UCSD-AML1 (cell line): ENCODE data around the gene AGAP4.
"Not testable (repeated sequence)": the region's sequence is repeated elsewhere in the genome, so short reads cannot be mapped to it uniquely, and the experiment has no call there.

ENCODE experiments used
- DNase-seq: peaks from one replicate; lab custom pipeline; 2025; ENCODE audit not compliant: unreplicated experiment; lab: John Stamatoyannopoulos, UW

Gene AGAP4

GRCh38 chr10:45794761-45795160 lies 52.5 kb downstream of the AGAP4 start:
- DNase-seq: not testable (repeated sequence)

- not testable (repeated sequence) for DNase-seq
These were observed 56.4 kb downstream of the AGAP4 start for GRCh38 chr10:45790694-45791426.

- DNase-seq: not testable (repeated sequence)
These were observed 57.3 kb downstream of the AGAP4 start for GRCh38 chr10:45789991-45790390.

GRCh38 chr10:45787212-45787741 lies 60.0 kb downstream of the AGAP4 start:
- not testable (repeated sequence) for DNase-seq

- DNase-seq: not testable (repeated sequence)
These were observed 61.1 kb downstream of the AGAP4 start for GRCh38 chr10:45786217-45786616.
